ENCODE results near the gene SLC25A11.

GRCh38 chr17:4959261-4959965, 19.6 kb upstream of the SLC25A11 start:
- no peak for TF ChIP-seq POLR2A (IDR thresholded peaks at IDR 0.05)
- no peak for TF ChIP-seq CTCF (IDR thresholded peaks at IDR 0.05)

Data from stomach (tissue), 4 donors.